Hematopoietic multipotent progenitor cell treated with erythropoietin and hydrocortisone succinate and interleukin-3 and kit ligand, for 6 days (in vitro differentiated cells): ENCODE measurements around the gene ADARB1.

Experiments used
- DNase-seq: peaks from one replicate; pipeline ENCODE4 v3.0.0-alpha.2; 2015

The ADARB1 gene

GRCh38 chr21:45177039-45177438, 102.7 kb downstream of the ADARB1 start:
- no peak for DNase-seq

GRCh38 chr21:45178070-45178608, 103.8 kb downstream of the ADARB1 start:
- DNase-seq = no peak

- no peak for DNase-seq
Measured at GRCh38 chr21:45178971-45179370, 104.6 kb downstream of the ADARB1 start.

- DNase-seq = no peak
Measured at GRCh38 chr21:45179568-45180245, 105.3 kb downstream of the ADARB1 start.

- no peak for DNase-seq
Measured at GRCh38 chr21:45180246-45180599, 105.8 kb downstream of the ADARB1 start.

GRCh38 chr21:45182958-45183357, 108.6 kb downstream of the ADARB1 start:
- DNase-seq = no peak

- no peak for DNase-seq
Measured at GRCh38 chr21:45183852-45184251, 109.5 kb downstream of the ADARB1 start.

- no peak for DNase-seq
Measured at GRCh38 chr21:45184869-45185268, 110.5 kb downstream of the ADARB1 start.

GRCh38 chr21:45186709-45187108, 112.3 kb downstream of the ADARB1 start:
- DNase-seq = no peak

- peak; percentile 54 for DNase-seq
Measured at GRCh38 chr21:45187646-45188045, 113.3 kb downstream of the ADARB1 start.

- no peak for DNase-seq
Measured at GRCh38 chr21:45190013-45190412, 115.6 kb downstream of the ADARB1 start.

GRCh38 chr21:45192332-45192731, 118.0 kb downstream of the ADARB1 start:
- DNase-seq = no peak

- no peak for DNase-seq
Measured at GRCh38 chr21:45196620-45197019, 122.2 kb downstream of the ADARB1 start.

GRCh38 chr21:45199201-45199600, 124.8 kb downstream of the ADARB1 start:
- DNase-seq = no peak

GRCh38 chr21:45200031-45200430, 125.7 kb downstream of the ADARB1 start:
- DNase-seq = no peak

GRCh38 chr21:45200581-45201296, 126.4 kb downstream of the ADARB1 start:
- DNase-seq = peak; percentile 27

- DNase-seq = no peak
Measured at GRCh38 chr21:45202344-45202743, 128.0 kb downstream of the ADARB1 start.

- DNase-seq = no peak
Measured at GRCh38 chr21:45202889-45203288, 128.5 kb downstream of the ADARB1 start.

- no peak for DNase-seq
Measured at GRCh38 chr21:45203983-45204382, 129.6 kb downstream of the ADARB1 start.

- DNase-seq = no peak
Measured at GRCh38 chr21:45204395-45204794, 130.0 kb downstream of the ADARB1 start.

GRCh38 chr21:45207839-45208626, 133.7 kb downstream of the ADARB1 start:
- no peak for DNase-seq

- no peak for DNase-seq
Measured at GRCh38 chr21:45208627-45208951, 134.2 kb downstream of the ADARB1 start.

GRCh38 chr21:45209046-45209445, 134.7 kb downstream of the ADARB1 start:
- DNase-seq = no peak
